HG03045 (cell line): ENCODE results near the gene DLG5.

Source experiments
- ATAC-seq: cut with Tn5 transposase; IDR thresholded peaks from one replicate; pipeline ENCODE4 v1.9.1; 2021; ENCODE audit warnings: mild to moderate bottlenecking, moderate library complexity; ENCODE audit not compliant: unreplicated experiment

Gene DLG5

GRCh38 chr10:77823811-77824542, 102.6 kb downstream of the DLG5 start:
- ATAC-seq, result no peak

GRCh38 chr10:77821551-77821950, 105.0 kb downstream of the DLG5 start:
- ATAC-seq, result no peak

GRCh38 chr10:77821036-77821435, 105.5 kb downstream of the DLG5 start:
- no peak for ATAC-seq

GRCh38 chr10:77820349-77820748, 106.2 kb downstream of the DLG5 start:
- no peak for ATAC-seq

- ATAC-seq, result no peak
These were observed 107.1 kb downstream of the DLG5 start for GRCh38 chr10:77819210-77820112.

- ATAC-seq, result no peak
These were observed 108.2 kb downstream of the DLG5 start for GRCh38 chr10:77818378-77818777.

GRCh38 chr10:77817541-77817940, 109.0 kb downstream of the DLG5 start:
- no peak for ATAC-seq

- no peak for ATAC-seq
These were observed 110.2 kb downstream of the DLG5 start for GRCh38 chr10:77816311-77816710.

GRCh38 chr10:77812741-77813140, 113.8 kb downstream of the DLG5 start:
- no peak for ATAC-seq

GRCh38 chr10:77811831-77812430, 114.6 kb downstream of the DLG5 start:
- no peak for ATAC-seq

- ATAC-seq, result no peak
These were observed 115.9 kb downstream of the DLG5 start for GRCh38 chr10:77810446-77811335.

- no peak for ATAC-seq
These were observed 117.2 kb downstream of the DLG5 start for GRCh38 chr10:77809336-77809735.

- ATAC-seq, result no peak
These were observed 118.8 kb downstream of the DLG5 start for GRCh38 chr10:77807706-77808105.

GRCh38 chr10:77806511-77807157, 119.9 kb downstream of the DLG5 start:
- ATAC-seq, result no peak

- no peak for ATAC-seq
These were observed 120.9 kb downstream of the DLG5 start for GRCh38 chr10:77805676-77806075.

- ATAC-seq, result no peak
These were observed 122.2 kb downstream of the DLG5 start for GRCh38 chr10:77804371-77804770.

- peak; percentile 72 for ATAC-seq
These were observed 124.9 kb downstream of the DLG5 start for GRCh38 chr10:77801474-77802161.

- no peak for ATAC-seq
These were observed 125.8 kb downstream of the DLG5 start for GRCh38 chr10:77800738-77801266.

- no peak for ATAC-seq
These were observed 126.2 kb downstream of the DLG5 start for GRCh38 chr10:77800320-77800719.
